ENCODE results near the gene MBNL3.

- TF ChIP-seq EZH2 (IDR thresholded peaks at IDR 0.05) (no peak), POLR2AphosphoS5 (IDR thresholded peaks at IDR 0.05; ENCODE audit: borderline replicate concordance, low read depth, low read length) (no peak), FOXP2 (optimal IDR thresholded peaks at IDR 0.05; ENCODE audit: control extremely low read depth, extremely low read length, insufficient read depth) (no peak)
Measured at GRCh38 chrX:132394591-132394990, 94.2 kb downstream of the MBNL3 start.
